SK-N-SH treated with all-trans-retinoic acid at 6 μM for 48 hours (cell line): Measurements from ENCODE around the gene C1QTNF3.

Experiments used
- ATAC-seq: fragments of 200-7000 bp; cut with Tn5 transposase; 3 replicates; pipeline ENCODE4 v1.9.1; 2020; ENCODE audit warnings: mild to moderate bottlenecking, moderate library complexity
- ARNTL ChIP-seq: fragments of 450-650 bp; formaldehyde crosslinking; IDR thresholded peaks from 2 replicates; pipeline ENCODE4 v1.5.0; 2020; ENCODE audit warnings: low read depth, mild to moderate bottlenecking, moderate library complexity, borderline replicate concordance
- BACH2 ChIP-seq: fragments of 250-450 bp; sonication (Bioruptor Pico); IDR thresholded peaks from 2 replicates; pipeline ENCODE4 v1.9.0; 2021; ENCODE audit warnings: mild to moderate bottlenecking, borderline replicate concordance
- CREB5 ChIP-seq: fragments of 250-450 bp; sonication (Bioruptor Pico); IDR thresholded peaks from 2 replicates; pipeline ENCODE4 v1.5.1; 2020; ENCODE audit warnings: low read depth, mild to moderate bottlenecking, moderate library complexity
- CSDC2 ChIP-seq: fragments of 250-450 bp; sonication (Bioruptor Pico); IDR thresholded peaks from 2 replicates; pipeline ENCODE4 v1.5.0; 2020; ENCODE audit warnings: mild to moderate bottlenecking, moderate library complexity
- ESRRG ChIP-seq: fragments of 250-450 bp; sonication (Bioruptor Pico); IDR thresholded peaks from 2 replicates; pipeline ENCODE4 v1.6.1; 2021; ENCODE audit warnings: mild to moderate bottlenecking
- GLIS3 ChIP-seq: fragments of 250-450 bp; sonication (Bioruptor Pico); IDR thresholded peaks from 2 replicates; pipeline ENCODE4 v1.5.0; 2020; ENCODE audit warnings: mild to moderate bottlenecking, moderate library complexity
- ISL1 ChIP-seq: fragments of 250-450 bp; sonication (Bioruptor Pico); IDR thresholded peaks from 2 replicates; pipeline ENCODE4 v2.1.2; 2022; ENCODE audit warnings: mild to moderate bottlenecking, moderate library complexity
- OSR1 ChIP-seq: fragments of 250-450 bp; sonication (Bioruptor Pico); IDR thresholded peaks from 2 replicates; pipeline ENCODE4 v1.8.0; 2022; ENCODE audit warnings: moderate library complexity, mild to moderate bottlenecking, inconsistent platforms
- PPARA ChIP-seq: fragments of 250-450 bp; sonication (Bioruptor Pico); IDR thresholded peaks from 2 replicates; pipeline ENCODE4 v1.5.0; 2020; ENCODE audit warnings: mild to moderate bottlenecking, borderline replicate concordance
- RARB ChIP-seq: fragments of 250-450 bp; sonication (Bioruptor Pico); IDR thresholded peaks from 2 replicates; pipeline ENCODE4 v1.8.0; 2021; ENCODE audit warnings: mild to moderate bottlenecking, moderate library complexity
- SNAI2 ChIP-seq: fragments of 250-450 bp; sonication (Bioruptor Pico); IDR thresholded peaks from 2 replicates; pipeline ENCODE4 v1.5.0; 2020; ENCODE audit warnings: mild to moderate bottlenecking, moderate library complexity
- TOX ChIP-seq: fragments of 250-450 bp; sonication (Bioruptor Pico); IDR thresholded peaks from 2 replicates; pipeline ENCODE4 v1.8.0; 2021; ENCODE audit warnings: mild to moderate bottlenecking, moderate library complexity, borderline replicate concordance
- ZC3H10 ChIP-seq: fragments of 250-450 bp; sonication (Bioruptor Pico); IDR thresholded peaks from 2 replicates; pipeline ENCODE4 v1.5.1; 2021; ENCODE audit warnings: mild to moderate bottlenecking, moderate library complexity
- ZFP3 ChIP-seq: fragments of 250-450 bp; sonication (Bioruptor Pico); IDR thresholded peaks from 2 replicates; pipeline ENCODE4 v1.5.0; 2020; ENCODE audit warnings: mild to moderate bottlenecking, moderate library complexity
- ZFP30 ChIP-seq: fragments of 450-650 bp; formaldehyde crosslinking; IDR thresholded peaks from 2 replicates; pipeline ENCODE4 v1.5.0; 2022; ENCODE audit warnings: mild to moderate bottlenecking, moderate library complexity
- ZNF565 ChIP-seq: fragments of 450-650 bp; formaldehyde crosslinking; conservative IDR thresholded peaks from 2 replicates; pipeline ENCODE4 v1.5.0; 2020; ENCODE audit warnings: low read depth, mild to moderate bottlenecking, moderate library complexity
- ZNF8 ChIP-seq: fragments of 450-650 bp; formaldehyde crosslinking; IDR thresholded peaks from 2 replicates; pipeline ENCODE4 v1.5.0; 2020; ENCODE audit warnings: mild to moderate bottlenecking, moderate library complexity
- TF ChIP-seq, protein P1 (sequence below): fragments of 250-450 bp; sonication (Bioruptor Pico); IDR thresholded peaks from 2 replicates; pipeline ENCODE4 v1.8.0; 2020; ENCODE audit warnings: mild to moderate bottlenecking, moderate library complexity, borderline replicate concordance
- TF ChIP-seq, protein P2 (sequence below): fragments of 250-450 bp; sonication (Bioruptor Pico); IDR thresholded peaks from 2 replicates; pipeline ENCODE4 v1.5.1; 2021; ENCODE audit warnings: mild to moderate bottlenecking, moderate library complexity
- TF ChIP-seq, protein P3 (sequence below): fragments of 250-450 bp; sonication (Bioruptor Pico); IDR thresholded peaks from 2 replicates; pipeline ENCODE4 v1.8.0; 2021; ENCODE audit warnings: low read depth, mild to moderate bottlenecking, moderate library complexity, borderline replicate concordance
- TF ChIP-seq, protein P4 (sequence below): fragments of 250-450 bp; sonication (Bioruptor Pico); IDR thresholded peaks from 2 replicates; pipeline ENCODE4 v1.5.0; 2020; ENCODE audit warnings: mild to moderate bottlenecking, moderate library complexity

The C1QTNF3 gene

GRCh38 chr5:34017254-34017653 is 25.8 kb downstream of the C1QTNF3 start:
- no peak for TF ChIP-seq TOX (CRISPR knock-in tag)

GRCh38 chr5:34016750-34017149 is 26.3 kb downstream of the C1QTNF3 start:
- ATAC-seq, result no peak
- TF ChIP-seq PPARA (CRISPR knock-in tag) (no peak), ZFP30 (CRISPR knock-in tag) (no peak), RARB (CRISPR knock-in tag) (no peak), BACH2 (CRISPR knock-in tag) (no peak), ESRRG (CRISPR knock-in tag) (no peak), TOX (CRISPR knock-in tag) (no peak), GLIS3 (CRISPR knock-in tag) (no peak), CREB5 (CRISPR knock-in tag) (no peak), ZFP3 (CRISPR knock-in tag) (no peak), ZNF8 (no peak), ZNF565 (CRISPR knock-in tag) (no peak), ARNTL (CRISPR knock-in tag) (no peak), ISL1 (CRISPR knock-in tag) (no peak), OSR1 (CRISPR knock-in tag) (no peak), SNAI2 (CRISPR knock-in tag) (no peak)
- TF ChIP-seq, protein P1, sequence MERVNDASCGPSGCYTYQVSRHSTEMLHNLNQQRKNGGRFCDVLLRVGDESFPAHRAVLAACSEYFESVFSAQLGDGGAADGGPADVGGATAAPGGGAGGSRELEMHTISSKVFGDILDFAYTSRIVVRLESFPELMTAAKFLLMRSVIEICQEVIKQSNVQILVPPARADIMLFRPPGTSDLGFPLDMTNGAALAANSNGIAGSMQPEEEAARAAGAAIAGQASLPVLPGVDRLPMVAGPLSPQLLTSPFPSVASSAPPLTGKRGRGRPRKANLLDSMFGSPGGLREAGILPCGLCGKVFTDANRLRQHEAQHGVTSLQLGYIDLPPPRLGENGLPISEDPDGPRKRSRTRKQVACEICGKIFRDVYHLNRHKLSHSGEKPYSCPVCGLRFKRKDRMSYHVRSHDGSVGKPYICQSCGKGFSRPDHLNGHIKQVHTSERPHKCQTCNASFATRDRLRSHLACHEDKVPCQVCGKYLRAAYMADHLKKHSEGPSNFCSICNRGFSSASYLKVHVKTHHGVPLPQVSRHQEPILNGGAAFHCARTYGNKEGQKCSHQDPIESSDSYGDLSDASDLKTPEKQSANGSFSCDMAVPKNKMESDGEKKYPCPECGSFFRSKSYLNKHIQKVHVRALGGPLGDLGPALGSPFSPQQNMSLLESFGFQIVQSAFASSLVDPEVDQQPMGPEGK (CRISPR knock-in tag), result no peak
- TF ChIP-seq, protein P2, sequence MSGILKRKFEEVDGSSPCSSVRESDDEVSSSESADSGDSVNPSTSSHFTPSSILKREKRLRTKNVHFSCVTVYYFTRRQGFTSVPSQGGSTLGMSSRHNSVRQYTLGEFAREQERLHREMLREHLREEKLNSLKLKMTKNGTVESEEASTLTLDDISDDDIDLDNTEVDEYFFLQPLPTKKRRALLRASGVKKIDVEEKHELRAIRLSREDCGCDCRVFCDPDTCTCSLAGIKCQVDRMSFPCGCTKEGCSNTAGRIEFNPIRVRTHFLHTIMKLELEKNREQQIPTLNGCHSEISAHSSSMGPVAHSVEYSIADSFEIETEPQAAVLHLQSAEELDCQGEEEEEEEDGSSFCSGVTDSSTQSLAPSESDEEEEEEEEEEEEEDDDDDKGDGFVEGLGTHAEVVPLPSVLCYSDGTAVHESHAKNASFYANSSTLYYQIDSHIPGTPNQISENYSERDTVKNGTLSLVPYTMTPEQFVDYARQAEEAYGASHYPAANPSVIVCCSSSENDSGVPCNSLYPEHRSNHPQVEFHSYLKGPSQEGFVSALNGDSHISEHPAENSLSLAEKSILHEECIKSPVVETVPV (CRISPR knock-in tag), result no peak
- TF ChIP-seq, protein P3, sequence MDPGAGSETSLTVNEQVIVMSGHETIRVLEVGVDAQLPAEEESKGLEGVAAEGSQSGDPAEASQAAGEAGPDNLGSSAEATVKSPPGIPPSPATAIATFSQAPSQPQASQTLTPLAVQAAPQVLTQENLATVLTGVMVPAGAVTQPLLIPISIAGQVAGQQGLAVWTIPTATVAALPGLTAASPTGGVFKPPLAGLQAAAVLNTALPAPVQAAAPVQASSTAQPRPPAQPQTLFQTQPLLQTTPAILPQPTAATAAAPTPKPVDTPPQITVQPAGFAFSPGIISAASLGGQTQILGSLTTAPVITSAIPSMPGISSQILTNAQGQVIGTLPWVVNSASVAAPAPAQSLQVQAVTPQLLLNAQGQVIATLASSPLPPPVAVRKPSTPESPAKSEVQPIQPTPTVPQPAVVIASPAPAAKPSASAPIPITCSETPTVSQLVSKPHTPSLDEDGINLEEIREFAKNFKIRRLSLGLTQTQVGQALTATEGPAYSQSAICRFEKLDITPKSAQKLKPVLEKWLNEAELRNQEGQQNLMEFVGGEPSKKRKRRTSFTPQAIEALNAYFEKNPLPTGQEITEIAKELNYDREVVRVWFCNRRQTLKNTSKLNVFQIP (CRISPR knock-in tag), result no peak
- TF ChIP-seq, protein P4, sequence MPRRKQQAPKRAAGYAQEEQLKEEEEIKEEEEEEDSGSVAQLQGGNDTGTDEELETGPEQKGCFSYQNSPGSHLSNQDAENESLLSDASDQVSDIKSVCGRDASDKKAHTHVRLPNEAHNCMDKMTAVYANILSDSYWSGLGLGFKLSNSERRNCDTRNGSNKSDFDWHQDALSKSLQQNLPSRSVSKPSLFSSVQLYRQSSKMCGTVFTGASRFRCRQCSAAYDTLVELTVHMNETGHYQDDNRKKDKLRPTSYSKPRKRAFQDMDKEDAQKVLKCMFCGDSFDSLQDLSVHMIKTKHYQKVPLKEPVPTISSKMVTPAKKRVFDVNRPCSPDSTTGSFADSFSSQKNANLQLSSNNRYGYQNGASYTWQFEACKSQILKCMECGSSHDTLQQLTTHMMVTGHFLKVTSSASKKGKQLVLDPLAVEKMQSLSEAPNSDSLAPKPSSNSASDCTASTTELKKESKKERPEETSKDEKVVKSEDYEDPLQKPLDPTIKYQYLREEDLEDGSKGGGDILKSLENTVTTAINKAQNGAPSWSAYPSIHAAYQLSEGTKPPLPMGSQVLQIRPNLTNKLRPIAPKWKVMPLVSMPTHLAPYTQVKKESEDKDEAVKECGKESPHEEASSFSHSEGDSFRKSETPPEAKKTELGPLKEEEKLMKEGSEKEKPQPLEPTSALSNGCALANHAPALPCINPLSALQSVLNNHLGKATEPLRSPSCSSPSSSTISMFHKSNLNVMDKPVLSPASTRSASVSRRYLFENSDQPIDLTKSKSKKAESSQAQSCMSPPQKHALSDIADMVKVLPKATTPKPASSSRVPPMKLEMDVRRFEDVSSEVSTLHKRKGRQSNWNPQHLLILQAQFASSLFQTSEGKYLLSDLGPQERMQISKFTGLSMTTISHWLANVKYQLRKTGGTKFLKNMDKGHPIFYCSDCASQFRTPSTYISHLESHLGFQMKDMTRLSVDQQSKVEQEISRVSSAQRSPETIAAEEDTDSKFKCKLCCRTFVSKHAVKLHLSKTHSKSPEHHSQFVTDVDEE (CRISPR knock-in tag), result no peak

More at GRCh38 chr5:34017254-34017653, 25.8 kb downstream of the C1QTNF3 start:
- no peak for ATAC-seq

GRCh38 chr5:34016222-34016621 is 26.8 kb downstream of the C1QTNF3 start:
- ATAC-seq, result no peak
- TF ChIP-seq OSR1 (CRISPR knock-in tag) (no peak), ISL1 (CRISPR knock-in tag) (no peak), CREB5 (CRISPR knock-in tag) (no peak), ZNF8 (no peak), ESRRG (CRISPR knock-in tag) (no peak), ZFP3 (CRISPR knock-in tag) (no peak), ZC3H10 (no peak), GLIS3 (CRISPR knock-in tag) (no peak), ZNF565 (CRISPR knock-in tag) (no peak), TOX (CRISPR knock-in tag) (no peak), CSDC2 (CRISPR knock-in tag) (no peak), RARB (CRISPR knock-in tag) (no peak), SNAI2 (CRISPR knock-in tag) (no peak)
- TF ChIP-seq, protein P1 (CRISPR knock-in tag), result no peak
- TF ChIP-seq, protein P3 (CRISPR knock-in tag), result no peak
